Endodermal cell (in vitro differentiated cells): ENCODE results near the gene FAM98C. TPM values are rescaled to one million over a fixed set of nuclear protein-coding genes. Genes with fewer than 3 reads are reported as not detected.

Experiments
- DNase-seq: peaks from one replicate; pipeline ENCODE4 v3.0.0-alpha.2; 2017
- H3K27ac ChIP-seq: 2 replicates; pipeline ENCODE4 v1.5.1; 2013; ENCODE audit warnings: mild to moderate bottlenecking, low read depth, low read length, moderate library complexity
- H3K27me3 ChIP-seq: 2 replicates; pipeline ENCODE4 v1.6.1; 2013; ENCODE audit warnings: mild to moderate bottlenecking, low read length, moderate library complexity; ENCODE audit not compliant: insufficient read depth, control insufficient read depth, poor library complexity, severe bottlenecking
- H3K36me3 ChIP-seq: 2 replicates; pipeline ENCODE4 v1.7.0; 2013; ENCODE audit warnings: mild to moderate bottlenecking, low read length, moderate library complexity; ENCODE audit not compliant: control insufficient read depth, insufficient read depth
- H3K4me1 ChIP-seq: one replicate; pipeline ENCODE4 v1.7.0; 2013; ENCODE audit warnings: low read length; ENCODE audit not compliant: control insufficient read depth, insufficient read depth
- H3K4me3 ChIP-seq: 2 replicates; pipeline ENCODE4 v1.5.1; 2013; ENCODE audit warnings: mild to moderate bottlenecking, low read length, moderate library complexity
- H3K9ac ChIP-seq: 2 replicates; pipeline ENCODE4 v1.6.1; 2013; ENCODE audit warnings: mild to moderate bottlenecking, low read length, moderate library complexity; ENCODE audit not compliant: poor library complexity, severe bottlenecking; ENCODE audit errors: extremely low read depth
- H3K9me3 ChIP-seq: 2 replicates; pipeline ENCODE4 v1.6.1; 2013; ENCODE audit warnings: mild to moderate bottlenecking, low read length, moderate library complexity; ENCODE audit not compliant: control insufficient read depth
- H3K27ac Mint-ChIP-seq: 2 replicates; pipeline ENCODE4 v1.8.0; 2020; ENCODE audit warnings: mixed read lengths
- H3K27me3 Mint-ChIP-seq: 2 replicates; pipeline ENCODE4 v1.8.0; 2021; ENCODE audit warnings: mild to moderate bottlenecking, mixed read lengths; ENCODE audit not compliant: insufficient read depth
- H3K36me3 Mint-ChIP-seq: 2 replicates; pipeline ENCODE4 v1.8.0; 2020; ENCODE audit warnings: low read depth, mixed read lengths
- H3K4me1 Mint-ChIP-seq: 2 replicates; pipeline ENCODE4 v1.8.0; 2020; ENCODE audit warnings: mixed read lengths
- H3K4me3 Mint-ChIP-seq: 2 replicates; pipeline ENCODE4 v1.8.0; 2020; ENCODE audit warnings: mild to moderate bottlenecking, moderate library complexity, mixed read lengths
- H3K9me3 Mint-ChIP-seq: 2 replicates; pipeline ENCODE4 v1.8.0; 2020; ENCODE audit warnings: mild to moderate bottlenecking, mixed read lengths
- CTCF ChIP-seq: fragments of 200-600 bp; sonication (generic); conservative IDR thresholded peaks from 2 replicates; pipeline ENCODE4 v1.5.0; 2021; ENCODE audit warnings: antibody characterized with exemption, mild to moderate bottlenecking
- WGBS, 2 experiments: methylation state at CpG; one replicate each; pipeline versions ENCODE4 v1.1.5 to v1.1.7; 2013; ENCODE audit warnings: missing lambda C conversion rate in 2 of 2, mixed read lengths in 1 of 2; ENCODE audit not compliant: insufficient coverage in 1 of 2, insufficient read length in 1 of 2; 5-methylcytosine and 5-hydroxymethylcytosine counted together
- total RNA-seq, 2 donors: library from RNA; stranded (reverse); fragmentation: NEBNext Ultra II Directional in 1 of 2; extraction: Animal tissue kit (Norgen Biotek cat#: 25700) in 1 of 2; gene quantifications; 2 replicates in 1 of 2; 3 replicates in 1 of 2; pipeline ENCODE4 v1.2.1, GENCODE V29; 2021

Gene FAM98C
- total RNA-seq, 2 donors from 2014 or later: 8.6 to 13.7 TPM

DNA sequence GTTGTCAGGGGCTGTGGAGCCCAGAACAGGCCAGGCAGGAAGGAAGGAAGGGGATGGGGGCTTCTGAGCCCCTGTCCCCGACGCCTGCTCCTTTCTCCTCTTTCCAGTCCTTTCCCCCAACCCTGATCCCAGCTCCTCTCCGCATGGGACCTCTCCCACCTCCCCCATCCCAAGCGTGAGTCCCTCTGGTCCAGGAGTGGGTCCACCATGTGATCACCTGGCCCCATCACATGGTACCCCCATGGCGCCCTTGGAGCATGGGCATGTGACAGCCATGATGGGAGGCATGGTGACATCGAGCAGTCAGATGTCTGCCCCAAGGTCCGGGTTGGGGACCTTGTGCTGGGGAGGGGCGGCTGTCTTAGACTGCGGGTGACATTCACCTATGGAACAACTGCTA, 39.8 kb downstream of the FAM98C start:
- Histone ChIP-seq H3K4me3 (no peak overlapping the region), H3K36me3 (no peaks in the 10 kb centered on the region), H3K27ac (no peak overlapping the region), H3K27me3 (no peaks in the 10 kb centered on the region), H3K9me3 (no peaks in the 10 kb centered on the region), H3K4me1 (no peaks in the 10 kb centered on the region), H3K9ac (no peak overlapping the region)
- TF ChIP-seq CTCF: no peak
- Mint-ChIP-seq H3K27ac (no peak overlapping the region), H3K27me3 (no peaks in the 10 kb centered on the region), H3K4me1 (peaks cover 3% of the 10 kb centered on the region), H3K4me3 (no peak overlapping the region), H3K36me3 (no peaks in the 10 kb centered on the region), H3K9me3 (no peaks in the 10 kb centered on the region)
- WGBS, 2 experiments: 87 to 100% methylated on average over 2 to 9 of the region's 9 CpGs
- no peak for DNase-seq

DNA sequence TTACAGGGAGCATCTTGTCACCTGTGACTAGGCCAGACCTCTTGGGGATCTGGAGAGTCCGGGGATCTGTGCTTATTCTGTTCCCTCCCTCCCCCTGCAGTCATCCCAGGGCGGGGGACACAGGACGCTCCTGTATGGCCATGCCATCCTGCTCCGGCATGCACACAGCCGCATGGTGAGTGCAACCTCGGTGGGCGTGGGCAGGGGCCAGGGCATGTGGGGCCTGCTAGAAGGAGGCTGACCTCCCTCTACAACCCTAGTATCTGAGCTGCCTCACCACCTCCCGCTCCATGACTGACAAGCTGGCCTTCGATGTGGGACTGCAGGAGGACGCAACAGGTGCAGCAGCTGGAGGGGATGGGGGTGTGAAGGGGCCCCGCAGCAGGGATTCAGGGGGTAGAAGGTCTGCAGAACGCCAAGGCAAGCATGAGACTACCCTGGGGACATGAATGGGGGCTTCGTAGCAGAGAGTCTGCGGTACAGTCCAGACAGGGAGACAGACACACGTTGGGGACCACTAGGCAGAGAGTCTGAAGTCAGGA, 40.6 kb downstream of the FAM98C start:
- no peak overlapping the region for H3K27ac Mint-ChIP-seq

DNA sequence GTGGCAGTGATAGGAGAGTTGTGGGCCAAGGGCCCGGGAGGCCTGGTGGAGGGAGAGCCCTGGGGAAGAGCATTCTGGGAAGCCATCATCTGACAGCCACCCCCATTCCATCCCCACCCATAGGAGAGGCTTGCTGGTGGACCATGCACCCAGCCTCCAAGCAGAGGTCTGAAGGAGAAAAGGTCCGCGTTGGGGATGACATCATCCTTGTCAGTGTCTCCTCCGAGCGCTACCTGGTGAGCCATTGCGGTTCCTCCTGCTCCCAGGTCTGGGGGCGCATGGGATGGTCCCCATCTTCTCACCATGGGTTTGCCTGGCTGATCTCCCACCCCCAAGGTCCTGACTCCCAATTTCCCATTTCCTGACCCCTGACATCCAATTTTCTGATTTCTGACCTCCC, 41.1 kb downstream of the FAM98C start:
- H3K9me3 ChIP-seq: no peaks in the 10 kb centered on the region
- H3K36me3 ChIP-seq: no peaks in the 10 kb centered on the region
- H3K9ac ChIP-seq: no peak overlapping the region
- peaks cover 3% of the 10 kb centered on the region for H3K4me1 Mint-ChIP-seq
- no peaks in the 10 kb centered on the region for H3K9me3 Mint-ChIP-seq
- no peak overlapping the region for H3K27ac Mint-ChIP-seq
- no peak for DNase-seq
- no peak for TF ChIP-seq CTCF
- 90 to 94% methylated on average over 5 to 6 of the region's 7 CpGs for WGBS, 2 experiments
- no peaks in the 10 kb centered on the region for H3K27me3 Mint-ChIP-seq
- H3K36me3 Mint-ChIP-seq: no peaks in the 10 kb centered on the region
- H3K27me3 ChIP-seq: no peaks in the 10 kb centered on the region
- no peak overlapping the region for H3K4me3 ChIP-seq
- no peaks in the 10 kb centered on the region for H3K4me1 ChIP-seq
- H3K27ac ChIP-seq: no peak overlapping the region
- H3K4me3 Mint-ChIP-seq: no peak overlapping the region

More for the DNA sequence above, 40.6 kb downstream of the FAM98C start:
- no peaks in the 10 kb centered on the region for H3K9me3 Mint-ChIP-seq
- no peak for DNase-seq
- peaks cover 3% of the 10 kb centered on the region for H3K4me1 Mint-ChIP-seq
- no peak overlapping the region for H3K4me3 ChIP-seq
- no peak overlapping the region for H3K4me3 Mint-ChIP-seq
- H3K27ac ChIP-seq: no peak overlapping the region
- no peaks in the 10 kb centered on the region for H3K4me1 ChIP-seq
- no peaks in the 10 kb centered on the region for H3K27me3 Mint-ChIP-seq
- H3K9ac ChIP-seq: no peak overlapping the region
- WGBS, 2 experiments: 88 to 93% methylated on average over 6 to 15 of the region's 15 CpGs
- H3K36me3 Mint-ChIP-seq: no peaks in the 10 kb centered on the region
- no peaks in the 10 kb centered on the region for H3K36me3 ChIP-seq
- H3K27me3 ChIP-seq: no peaks in the 10 kb centered on the region
- no peak for TF ChIP-seq CTCF
- no peaks in the 10 kb centered on the region for H3K9me3 ChIP-seq
